Measurements from ENCODE around the gene NCAPD3. TPM values are rescaled to one million over a fixed set of nuclear protein-coding genes. Genes with fewer than 3 reads are reported as not detected.
A peak's percentile ranks its signal among the peaks of the same experiment; 100 is the strongest.

NCAPD3 gene
- total and polyA plus RNA-seq, 2 of the 13 experiments (the other 11 are each of a cell fraction or from before 2014, with no cell fraction given) = 20.7 to 25.6 TPM

- TF ChIP-seq EEA1 (CRISPR knock-in tag; IDR thresholded peaks at IDR 0.05; ENCODE audit: borderline replicate concordance) (no peak), ZNF142 (CRISPR knock-in tag; IDR thresholded peaks at IDR 0.05) (no peak), ZNF850 (CRISPR knock-in tag; conservative IDR thresholded peaks at IDR 0.05) (no peak), ZNF230 (CRISPR knock-in tag; IDR thresholded peaks at IDR 0.05) (0 out of 2 replicates have a peak, but pooled peaks have one; percentile 25), ZFP91 (CRISPR knock-in tag; IDR thresholded peaks at IDR 0.05; ENCODE audit: borderline replicate concordance) (peak; percentile 79; the same call in 1 of the 2 replicates), NBN (conservative IDR thresholded peaks at IDR 0.05) (no peak), ZSCAN22 (CRISPR knock-in tag; IDR thresholded peaks at IDR 0.05) (no peak), FOXC1 (CRISPR knock-in tag; IDR thresholded peaks at IDR 0.05; ENCODE audit: borderline replicate concordance) (peak; percentile 65; the same call in 1 of the 2 replicates), ZMYM4 (CRISPR knock-in tag; IDR thresholded peaks at IDR 0.05) (peak; percentile 60; the same call in 1 of the 2 replicates), HMG20A (CRISPR knock-in tag; IDR thresholded peaks at IDR 0.05; ENCODE audit: borderline replicate concordance) (no peak), ZNF547 (CRISPR knock-in tag; IDR thresholded peaks at IDR 0.05) (peak; percentile 77; the same call in 1 of the 2 replicates), MEIS1 (CRISPR knock-in tag; IDR thresholded peaks at IDR 0.05; ENCODE audit: borderline replicate concordance) (no peak), ZNF33B (CRISPR knock-in tag; IDR thresholded peaks at IDR 0.05) (0 out of 2 replicates have a peak, but pooled peaks have one; percentile 58), ZNF598 (CRISPR knock-in tag; IDR thresholded peaks at IDR 0.05; ENCODE audit: borderline replicate concordance) (peak; percentile 80; the same call in 1 of the 2 replicates), ZNF574 (CRISPR knock-in tag; IDR thresholded peaks at IDR 0.05) (peak; percentile 87), HES4 (CRISPR knock-in tag; IDR thresholded peaks at IDR 0.05; ENCODE audit: borderline replicate concordance) (0 out of 2 replicates have a peak, but pooled peaks have one; percentile 40)
- TF ChIP-seq, protein P1, sequence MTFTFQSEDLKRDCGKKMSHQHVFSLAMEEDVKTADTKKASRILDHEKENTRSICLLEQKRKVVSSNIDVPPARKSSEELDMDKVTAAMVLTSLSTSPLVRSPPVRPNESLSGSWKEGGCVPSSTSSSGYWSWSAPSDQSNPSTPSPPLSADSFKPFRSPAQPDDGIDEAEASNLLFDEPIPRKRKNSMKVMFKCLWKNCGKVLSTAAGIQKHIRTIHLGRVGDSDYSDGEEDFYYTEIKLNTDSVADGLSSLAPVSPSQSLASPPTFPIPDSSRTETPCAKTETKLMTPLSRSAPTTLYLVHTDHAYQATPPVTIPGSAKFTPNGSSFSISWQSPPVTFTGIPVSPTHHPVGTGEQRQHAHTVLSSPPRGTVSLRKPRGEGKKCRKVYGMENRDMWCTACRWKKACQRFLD (CRISPR knock-in tag; IDR thresholded peaks at IDR 0.05; ENCODE audit: borderline replicate concordance) = no peak; the same call in 1 of the 2 replicates
Observed at GRCh38 chr11:134253188-134253993, 29.6 kb upstream of the NCAPD3 start, which contains the start of the genes ACAD8 and THYN1 (continued).
